BLaER1 (cell line): Measurements from ENCODE around the gene ZFR.
"Not testable (repeated sequence)": the region's sequence is repeated elsewhere in the genome, so short reads cannot be mapped to it uniquely, and the experiment has no call there.

Source experiments
- H3K27ac ChIP-seq: shearing (Covaris generic); formaldehyde crosslinking; 2 replicates; pipeline ENCODE4 v1.8.1; 2022
- H3K27me3 ChIP-seq: shearing (Covaris generic); formaldehyde crosslinking; 2 replicates; pipeline ENCODE4 v1.8.1; 2022
- H3K36me3 ChIP-seq: shearing (Covaris generic); formaldehyde crosslinking; 2 replicates; pipeline ENCODE4 v1.8.1; 2022
- H3K4me1 ChIP-seq: shearing (Covaris generic); formaldehyde crosslinking; 2 replicates; pipeline ENCODE4 v1.8.1; 2022
- H3K4me2 ChIP-seq: shearing (Covaris generic); formaldehyde crosslinking; 2 replicates; pipeline ENCODE4 v1.8.1; 2022
- H3K4me3 ChIP-seq: shearing (Covaris generic); formaldehyde crosslinking; 2 replicates; pipeline ENCODE4 v1.8.1; 2022
- H3K9ac ChIP-seq: shearing (Covaris generic); formaldehyde crosslinking; 2 replicates; pipeline ENCODE4 v1.8.1; 2022
- H3K9me3 ChIP-seq: shearing (Covaris generic); formaldehyde crosslinking; 2 replicates; pipeline ENCODE4 v1.8.1; 2022
- H4K20me1 ChIP-seq: shearing (Covaris generic); formaldehyde crosslinking; 2 replicates; pipeline ENCODE4 v1.8.1; 2022
- Cebpa-rat ChIP-seq: shearing (Covaris generic); IDR thresholded peaks from 2 replicates; pipeline ENCODE4 v1.8.1; 2022

Gene ZFR

GRCh38 chr5:32419791-32420190 lies 24.7 kb downstream of the ZFR start:
- peaks cover 84% of the 10 kb centered on the region for H4K20me1 ChIP-seq
- no peak overlapping the region for H3K4me2 ChIP-seq
- H3K27ac ChIP-seq = no peak overlapping the region
- TF ChIP-seq Cebpa-rat = no peak
- H3K9ac ChIP-seq = no peak overlapping the region
- H3K9me3 ChIP-seq = peaks cover 8% of the 10 kb centered on the region; the same call in 1 of the 2 replicates
- H3K4me3 ChIP-seq = no peak overlapping the region
- peaks cover 74% of the 10 kb centered on the region for H3K36me3 ChIP-seq
- H3K27me3 ChIP-seq = no peaks in the 10 kb centered on the region
- H3K4me1 ChIP-seq = peaks cover 22% of the 10 kb centered on the region

- no peaks in the 10 kb centered on the region for H3K27me3 ChIP-seq
- peaks cover 65% of the 10 kb centered on the region for H4K20me1 ChIP-seq
- H3K27ac ChIP-seq = no peak overlapping the region
- H3K9ac ChIP-seq = no peak overlapping the region
- 0 out of 2 replicates have a peak, but pooled peaks cover 6% of the 10 kb centered on the region for H3K4me1 ChIP-seq
- no peak for TF ChIP-seq Cebpa-rat
- no peaks in the 10 kb centered on the region for H3K9me3 ChIP-seq
- no peak overlapping the region for H3K4me3 ChIP-seq
- H3K36me3 ChIP-seq = peaks cover 94% of the 10 kb centered on the region
- H3K4me2 ChIP-seq = no peak overlapping the region
These were observed 30.9 kb downstream of the ZFR start for GRCh38 chr5:32413466-32414263.

GRCh38 chr5:32410630-32411029 lies 33.9 kb downstream of the ZFR start:
- no peaks in the 10 kb centered on the region for H3K9me3 ChIP-seq
- no peak overlapping the region for H3K27ac ChIP-seq
- H3K4me1 ChIP-seq = 0 out of 2 replicates have a peak, but pooled peaks cover 6% of the 10 kb centered on the region
- no peak for TF ChIP-seq Cebpa-rat
- no peaks in the 10 kb centered on the region for H3K27me3 ChIP-seq
- H3K9ac ChIP-seq = no peak overlapping the region
- H3K4me2 ChIP-seq = no peak overlapping the region
- no peak overlapping the region for H3K4me3 ChIP-seq
- H4K20me1 ChIP-seq = peaks cover 67% of the 10 kb centered on the region
- H3K36me3 ChIP-seq = peaks cover 90% of the 10 kb centered on the region

- no peaks in the 10 kb centered on the region for H3K27me3 ChIP-seq
- H4K20me1 ChIP-seq = peaks cover 65% of the 10 kb centered on the region
- H3K9me3 ChIP-seq = no peaks in the 10 kb centered on the region
- H3K4me2 ChIP-seq = no peak overlapping the region
- no peak overlapping the region for H3K27ac ChIP-seq
- H3K4me1 ChIP-seq = no peaks in the 10 kb centered on the region
- peaks cover 95% of the 10 kb centered on the region for H3K36me3 ChIP-seq
- no peak for TF ChIP-seq Cebpa-rat
- no peak overlapping the region for H3K9ac ChIP-seq
- no peak overlapping the region for H3K4me3 ChIP-seq
These were observed 37.9 kb downstream of the ZFR start for GRCh38 chr5:32406650-32407049.

GRCh38 chr5:32405507-32405906 lies 39.0 kb downstream of the ZFR start:
- no peak overlapping the region for H3K4me3 ChIP-seq
- no peak overlapping the region for H3K27ac ChIP-seq
- peaks cover 54% of the 10 kb centered on the region for H4K20me1 ChIP-seq
- no peaks in the 10 kb centered on the region for H3K27me3 ChIP-seq
- H3K9ac ChIP-seq = no peak overlapping the region
- H3K9me3 ChIP-seq = no peaks in the 10 kb centered on the region
- TF ChIP-seq Cebpa-rat = no peak
- H3K4me1 ChIP-seq = no peaks in the 10 kb centered on the region
- H3K4me2 ChIP-seq = no peak overlapping the region
- peaks cover 95% of the 10 kb centered on the region for H3K36me3 ChIP-seq

GRCh38 chr5:32403760-32404159 lies 40.8 kb downstream of the ZFR start:
- no peak for TF ChIP-seq Cebpa-rat
- peaks cover 95% of the 10 kb centered on the region for H3K36me3 ChIP-seq

GRCh38 chr5:32400401-32400800 lies 44.1 kb downstream of the ZFR start:
- Histone ChIP-seq H3K27ac (no peak overlapping the region), H3K4me3 (no peak overlapping the region), H3K36me3 (peaks cover 99% of the 10 kb centered on the region), H4K20me1 (peaks cover 25% of the 10 kb centered on the region), H3K4me2 (no peak overlapping the region), H3K9me3 (no peaks in the 10 kb centered on the region), H3K4me1 (no peaks in the 10 kb centered on the region), H3K9ac (no peak overlapping the region), H3K27me3 (no peaks in the 10 kb centered on the region)
- no peak for TF ChIP-seq Cebpa-rat

More at GRCh38 chr5:32403760-32404159, 40.8 kb downstream of the ZFR start:
- no peaks in the 10 kb centered on the region for H3K9me3 ChIP-seq
- H3K4me2 ChIP-seq = no peak overlapping the region
- no peak overlapping the region for H3K9ac ChIP-seq
- peaks cover 45% of the 10 kb centered on the region for H4K20me1 ChIP-seq
- no peaks in the 10 kb centered on the region for H3K27me3 ChIP-seq
- no peak overlapping the region for H3K4me3 ChIP-seq
- H3K4me1 ChIP-seq = no peaks in the 10 kb centered on the region
- H3K27ac ChIP-seq = no peak overlapping the region

GRCh38 chr5:32398754-32399153 lies 45.8 kb downstream of the ZFR start:
- not testable (repeated sequence) for H3K9me3 ChIP-seq, H3K27ac ChIP-seq
- H3K36me3 ChIP-seq = peaks cover 99% of the 10 kb centered on the region

GRCh38 chr5:32394981-32395380 lies 49.6 kb downstream of the ZFR start:
- Histone ChIP-seq H3K27ac (no peak overlapping the region), H3K36me3 (peaks cover 95% of the 10 kb centered on the region), H3K4me2 (no peak overlapping the region), H4K20me1 (0 out of 2 replicates have a peak, but pooled peaks cover 4% of the 10 kb centered on the region), H3K9me3 (no peaks in the 10 kb centered on the region), H3K4me3 (no peak overlapping the region), H3K9ac (no peak overlapping the region), H3K4me1 (0 out of 2 replicates have a peak, but pooled peaks cover 5% of the 10 kb centered on the region), H3K27me3 (no peaks in the 10 kb centered on the region)
- no peak for TF ChIP-seq Cebpa-rat

More at GRCh38 chr5:32398754-32399153, 45.8 kb downstream of the ZFR start:
- H4K20me1 ChIP-seq, H3K4me2 ChIP-seq, H3K27me3 ChIP-seq, H3K9ac ChIP-seq, H3K4me1 ChIP-seq, H3K4me3 ChIP-seq: not testable (repeated sequence)

- H3K36me3 ChIP-seq = peaks cover 96% of the 10 kb centered on the region
- TF ChIP-seq Cebpa-rat = no peak
- 0 out of 2 replicates have a peak, but pooled peaks cover 5% of the 10 kb centered on the region for H3K4me1 ChIP-seq
- no peaks in the 10 kb centered on the region for H3K9me3 ChIP-seq
- 0 out of 2 replicates have a peak, but pooled peaks cover 4% of the 10 kb centered on the region for H4K20me1 ChIP-seq
- H3K4me3 ChIP-seq = no peak overlapping the region
- H3K27ac ChIP-seq = no peak overlapping the region
- H3K4me2 ChIP-seq = no peak overlapping the region
- no peak overlapping the region for H3K9ac ChIP-seq
- no peaks in the 10 kb centered on the region for H3K27me3 ChIP-seq
These were observed 52.5 kb downstream of the ZFR start for GRCh38 chr5:32392039-32392438.
